HG03159 (cell line): ENCODE results near the gene EIF4G3.

Experiments used
- ATAC-seq: cut with Tn5 transposase; IDR thresholded peaks from one replicate; pipeline ENCODE4 v1.9.1; 2021; ENCODE audit warnings: mild to moderate bottlenecking, moderate library complexity; ENCODE audit not compliant: unreplicated experiment

EIF4G3 gene

DNA sequence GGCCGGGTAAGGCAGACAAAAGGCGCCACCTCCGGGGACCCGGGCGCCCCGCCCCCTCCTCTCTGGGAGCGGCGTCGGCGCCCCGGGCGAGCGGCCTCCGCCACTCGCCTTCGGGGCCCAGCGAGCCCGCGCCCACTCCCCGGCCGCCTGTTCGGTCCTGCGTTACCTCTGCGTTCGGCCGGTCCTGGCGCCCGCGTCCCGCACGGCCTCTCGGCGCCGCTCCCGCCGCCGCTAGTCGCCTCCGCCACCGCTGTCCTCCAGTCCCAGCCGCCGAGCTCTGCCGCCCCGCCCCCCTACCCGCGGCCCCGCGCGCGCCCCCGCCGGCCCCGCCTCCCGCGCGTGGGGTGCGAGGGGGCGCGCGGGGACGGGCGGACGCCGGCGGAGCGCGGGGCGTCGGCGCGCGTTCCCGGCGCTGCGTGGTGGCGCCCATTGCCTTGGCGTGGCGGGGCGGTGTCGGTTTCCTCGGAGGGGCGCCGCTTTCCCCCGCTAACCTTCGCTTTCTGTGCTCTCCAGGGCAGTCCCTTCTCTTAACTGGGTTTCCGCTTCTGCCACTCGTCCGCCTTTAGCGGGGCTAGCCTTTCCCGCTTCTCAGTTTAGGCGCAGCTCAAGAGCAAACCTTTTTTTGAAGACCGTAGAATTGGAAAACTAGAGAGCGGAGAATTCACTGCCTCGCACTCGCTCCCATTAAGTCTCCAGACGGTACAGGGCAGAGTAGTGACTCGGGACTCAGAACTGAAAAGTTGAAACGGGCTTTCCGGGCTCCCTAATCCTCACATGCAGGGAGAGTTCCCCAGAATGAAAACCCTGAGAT, 389.5 kb downstream of the EIF4G3 start, which contains the start of gene HP1BP3:
Gene HP1BP3 (minus strand): TSS at position 279 of the 811 bp plus-strand sequence. CDS start 6,867 bp downstream, outside the sequence.
- peak; percentile 48 for ATAC-seq

DNA sequence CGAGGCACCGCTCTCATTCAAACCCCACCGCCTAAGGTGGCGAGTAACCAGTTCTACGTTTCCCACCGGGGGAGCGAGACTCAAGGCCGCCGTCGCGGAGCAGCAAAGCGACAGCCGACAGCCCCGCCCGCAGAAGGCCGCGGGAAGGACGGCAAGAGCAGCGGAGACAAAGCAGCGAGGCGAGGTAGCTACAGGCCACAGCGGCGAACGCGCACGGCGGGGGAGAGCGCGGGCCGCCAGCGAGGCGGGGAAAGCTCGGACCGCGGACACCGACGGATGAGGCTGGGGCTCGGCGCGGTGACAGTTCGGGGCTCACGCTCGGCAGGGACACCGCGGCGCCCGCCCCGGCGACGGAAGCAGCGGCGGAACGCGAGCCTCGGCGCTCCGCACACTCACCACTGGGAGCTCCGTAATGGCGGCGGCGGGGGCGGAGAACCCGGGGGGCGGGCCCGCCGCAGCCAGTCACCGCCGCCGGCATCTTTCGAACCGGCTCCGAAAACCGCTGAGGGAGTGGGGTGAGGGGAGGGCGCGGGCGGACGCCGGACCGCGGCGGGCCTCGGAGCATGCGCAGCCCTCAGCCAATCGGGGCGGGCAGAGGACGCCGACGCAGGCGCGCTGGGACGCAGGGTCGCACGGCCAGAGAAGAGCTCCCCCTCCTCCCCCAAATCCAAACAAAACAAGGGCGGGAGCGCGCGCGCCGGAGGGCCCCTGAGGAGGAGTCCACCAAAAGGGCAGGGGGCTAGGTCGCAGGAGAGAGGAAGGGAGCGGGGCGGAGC, 390.3 kb downstream of the EIF4G3 start:
- ATAC-seq = peak; percentile 69

DNA sequence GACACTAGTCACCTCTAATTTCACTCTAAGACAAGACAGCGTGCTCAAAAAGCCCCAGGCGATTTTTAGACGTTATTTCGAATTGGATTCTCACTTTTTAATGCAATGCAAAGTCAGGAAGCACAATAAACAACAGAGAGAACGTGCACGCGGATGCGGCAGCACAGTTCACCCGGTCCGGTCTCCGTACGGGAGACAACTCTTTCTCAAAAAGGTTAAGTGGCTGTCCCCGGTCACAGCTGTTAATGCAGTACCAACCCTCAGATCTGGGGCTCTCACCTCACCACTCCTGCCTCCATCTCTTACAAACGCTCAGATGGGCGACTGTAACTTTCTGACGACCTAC, 390.8 kb downstream of the EIF4G3 start:
- no peak for ATAC-seq

DNA sequence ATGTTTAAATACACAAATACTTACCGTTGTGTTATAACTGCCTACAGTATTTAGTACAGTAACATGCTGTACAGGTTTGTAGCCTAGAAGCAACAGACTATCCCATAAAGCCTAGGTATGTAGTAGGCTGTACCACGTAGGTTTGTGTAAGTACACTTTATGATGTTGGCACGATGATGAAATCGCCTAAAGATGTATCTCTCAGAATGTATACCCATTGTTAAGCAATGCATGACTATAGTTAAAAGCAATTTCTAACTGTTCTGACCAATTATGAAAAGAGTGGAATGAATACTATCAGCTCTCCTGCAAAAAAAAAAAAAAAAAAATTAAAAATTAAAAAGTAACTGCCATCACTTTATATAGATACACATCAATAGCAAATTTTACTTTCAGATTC, 401.0 kb downstream of the EIF4G3 start:
- no peak for ATAC-seq

DNA sequence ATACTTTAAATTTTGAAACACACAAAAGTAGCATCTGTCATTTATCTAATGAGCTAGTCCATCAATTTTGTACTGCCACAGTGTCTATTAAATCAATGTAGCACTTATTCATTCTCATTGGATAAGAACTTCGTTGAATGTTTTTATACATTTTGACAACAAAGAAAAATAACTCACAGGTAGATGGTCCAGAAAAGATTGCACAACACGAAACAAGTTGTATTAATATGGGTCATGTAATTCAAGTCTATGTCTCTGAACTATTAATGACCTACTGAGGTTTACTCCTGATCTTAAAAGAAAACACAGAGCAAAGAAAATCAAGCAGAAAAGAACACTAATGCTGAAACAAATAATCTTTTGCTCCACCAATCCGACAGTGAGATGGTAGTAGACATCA, 404.9 kb downstream of the EIF4G3 start:
- no peak for ATAC-seq

GRCh38 chr1:20770314-20771087, 406.2 kb downstream of the EIF4G3 start:
- no peak for ATAC-seq

- no peak for ATAC-seq
Observed at GRCh38 chr1:20767271-20767670, 409.4 kb downstream of the EIF4G3 start.

GRCh38 chr1:20763417-20763816, 413.3 kb downstream of the EIF4G3 start:
- no peak for ATAC-seq

DNA sequence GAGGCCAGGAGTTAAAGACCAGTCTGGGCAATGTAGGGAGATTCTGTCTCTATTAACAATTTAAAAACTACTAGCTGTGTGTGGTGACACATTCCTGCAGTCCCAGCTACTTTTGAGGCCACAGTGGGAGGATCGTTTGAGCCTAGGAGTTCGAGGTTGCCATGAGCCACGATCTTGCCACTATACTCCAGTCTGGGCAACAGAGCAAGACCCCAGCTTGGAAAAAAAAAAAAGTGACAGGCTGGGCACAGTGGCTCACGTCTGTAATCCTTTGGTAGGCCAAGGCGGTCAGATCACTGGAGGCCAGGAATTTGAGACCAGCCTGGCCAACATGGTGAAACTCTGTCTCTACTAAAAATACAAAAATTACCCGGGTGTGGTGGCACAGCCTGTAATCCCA, 416.4 kb downstream of the EIF4G3 start:
- no peak for ATAC-seq
